ENCODE results near the gene CBX1. TPM values are rescaled to one million over a fixed set of nuclear protein-coding genes. Genes with fewer than 3 reads are reported as not detected.

Gene CBX1
- total and polyA plus RNA-seq, 2 of the 8 experiments (the other 6 are each of a cell fraction or from before 2014, with no cell fraction given) = 38.7 to 173 TPM

DNA sequence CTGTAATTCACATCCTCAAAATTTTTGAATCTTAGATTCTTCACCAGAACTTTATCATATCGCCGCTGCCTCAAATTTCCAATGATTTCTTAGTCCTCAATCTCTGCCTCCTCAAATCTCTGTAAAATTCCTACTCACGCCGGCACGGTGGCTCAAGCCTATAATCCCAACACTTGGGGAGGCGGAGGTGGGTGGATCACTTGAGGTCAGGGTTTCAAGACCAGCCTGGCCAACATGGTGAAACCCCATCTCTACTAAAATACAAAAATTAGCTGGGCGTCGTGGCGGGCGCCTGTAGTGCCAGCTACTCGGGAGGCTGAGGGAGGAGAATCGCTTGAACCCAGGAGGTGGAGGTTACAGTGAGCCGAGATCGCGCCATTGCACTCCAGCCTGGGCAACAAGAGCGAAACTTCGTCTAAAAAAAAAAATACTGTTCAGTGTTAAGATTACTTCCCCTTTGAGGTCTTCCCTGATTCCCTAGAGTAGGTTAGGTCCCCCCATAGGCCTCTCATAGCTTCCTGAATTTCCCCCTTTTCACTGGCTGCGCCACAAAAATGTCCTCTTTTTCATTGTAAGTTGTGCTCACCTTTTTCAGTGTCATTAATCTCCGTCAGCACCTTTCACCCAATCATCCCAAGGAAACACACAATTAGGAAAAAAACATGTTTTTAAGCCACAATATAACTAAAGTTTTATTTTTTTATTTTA, 919 bp upstream of the CBX1 start:
- H3K18ac ChIP-seq (ENCODE audit: extremely low read depth, low read length) = no peak overlapping the region
- H3K4me2 ChIP-seq (ENCODE audit: insufficient read depth in 1 of 2, low read depth in 2 of 2, low read length in 2 of 2) = peak overlapping the region; percentile 67 to 84; a peak in 3 of 4 replicates
- H2BK20ac ChIP-seq (ENCODE audit: low read length) = no peak overlapping the region
- DNase-seq (ENCODE audit: low read depth in 1 of 2, low spot score in 2 of 2) (no peak), FAIRE-seq (no peak)
- H4K8ac ChIP-seq (ENCODE audit: extremely low read depth, insufficient read depth, low read length) = no peak overlapping the region; the same call in 1 of the 2 replicates
- no peak overlapping the region for H3K14ac ChIP-seq (ENCODE audit: insufficient read length)
- no peak overlapping the region for H2BK5ac ChIP-seq (ENCODE audit: low read depth, low read length)
- peak overlapping the region in 2 of 4 experiments; percentile 87 to 94; a peak in 4 of 8 replicates for H3K4me3 ChIP-seq (ENCODE audit: extremely low read depth in 1 of 4, insufficient read depth in 2 of 4, low read depth in 3 of 4, low read length in 4 of 4)
- peaks cover 3 to 8% of the 10 kb centered on the region in 2 experiments for H4K20me1 ChIP-seq (replicated peaks in 1 of 2; ENCODE audit: control insufficient read depth in 1 of 2, insufficient read depth in 2 of 2, low read length in 2 of 2)
- no peak overlapping the region for H3K4ac ChIP-seq (replicated peaks; ENCODE audit: insufficient read length, low read depth, low read length)
- H3K27me3 ChIP-seq (replicated peaks in 1 of 4; ENCODE audit: control insufficient read depth in 3 of 4, extremely low read depth in 1 of 4, insufficient read depth in 3 of 4, low read length in 3 of 4) = no peaks in the 10 kb centered on the region
- no peak overlapping the region for H3K27ac ChIP-seq (ENCODE audit: low read depth, low read length)
- H3K36me3 ChIP-seq (ENCODE audit: control insufficient read depth in 2 of 4, insufficient read depth in 4 of 4, low read length in 3 of 4) = peaks cover 0 to 3% (median 0%) of the 10 kb centered on the region in 4 experiments; a peak in 1 of 8 replicates
- H4K5ac ChIP-seq (ENCODE audit: insufficient read length, low read depth, low read length) = no peak overlapping the region
- no peak overlapping the region for H2BK12ac ChIP-seq (ENCODE audit: low read depth, low read length)
- H3K79me2 ChIP-seq (ENCODE audit: control insufficient read depth in 1 of 2, insufficient read depth in 2 of 2, low read length in 2 of 2) = peaks cover 14 to 33% of the 10 kb centered on the region in 2 experiments
- no peak overlapping the region for H3K56ac ChIP-seq (replicated peaks; ENCODE audit: insufficient read length, low read depth, low read length)
- no peak overlapping the region for H3K23ac ChIP-seq (ENCODE audit: insufficient read length)
- TF ChIP-seq EGR1 (IDR thresholded peaks at IDR 0.05; ENCODE audit: borderline replicate concordance, low read depth, low read length) = no peak
- no peak for TF ChIP-seq GTF2F1 (IDR thresholded peaks at IDR 0.05; ENCODE audit: borderline replicate concordance, low read depth, low read length)
- TF ChIP-seq TEAD4 (IDR thresholded peaks at IDR 0.05; ENCODE audit: low read depth, low read length) = no peak
- TF ChIP-seq CBX5 (IDR thresholded peaks at IDR 0.05; ENCODE audit: low read depth, low read length) = no peak
- no peak for TF ChIP-seq RNF2 (IDR thresholded peaks at IDR 0.05; ENCODE audit: borderline replicate concordance, low read depth, low read length, missing control alignments, poor library complexity, severe bottlenecking)
- TF ChIP-seq, protein P1, sequence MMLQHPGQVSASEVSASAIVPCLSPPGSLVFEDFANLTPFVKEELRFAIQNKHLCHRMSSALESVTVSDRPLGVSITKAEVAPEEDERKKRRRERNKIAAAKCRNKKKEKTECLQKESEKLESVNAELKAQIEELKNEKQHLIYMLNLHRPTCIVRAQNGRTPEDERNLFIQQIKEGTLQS (IDR thresholded peaks at IDR 0.05; ENCODE audit: insufficient read depth, low read depth, low read length) = no peak
- TF ChIP-seq SIN3A (conservative IDR thresholded peaks at IDR 0.05 in 1 of 2, IDR thresholded peaks at IDR 0.05 in 1 of 2; ENCODE audit: low read depth in 1 of 2, low read length in 2 of 2) = no peak
- TF ChIP-seq SP1 (IDR thresholded peaks at IDR 0.05; ENCODE audit: low read depth, low read length) = no peak
- TF ChIP-seq PHF8 (conservative IDR thresholded peaks at IDR 0.05; ENCODE audit: low read depth, low read length) = no peak
- no peak for TF ChIP-seq CBX8 (IDR thresholded peaks at IDR 0.05; ENCODE audit: borderline replicate concordance, low read depth, low read length)
- no peak for TF ChIP-seq SUZ12 (IDR thresholded peaks at IDR 0.05; ENCODE audit: low read length)
- no peak overlapping the region for H2AFZ ChIP-seq (ENCODE audit: low read length)
- no peak overlapping the region for H2BK120ac ChIP-seq (replicated peaks; ENCODE audit: low read depth, low read length)
- peaks cover 5% of the 10 kb centered on the region for H3K79me1 ChIP-seq (ENCODE audit: low read depth, low read length)
- H2BK15ac ChIP-seq (ENCODE audit: low read length) = no peak overlapping the region
- H4K91ac ChIP-seq (replicated peaks; ENCODE audit: insufficient read length, low read length) = no peak overlapping the region
- ChIA-PET CTCF (ENCODE audit: partially characterized antibody) (interaction anchor here (1.2 to 7.7 kb wide), 5 partner anchors 22 to 84 kb away, joined by 3 to 58 read pairs (median 5); no protein-coding TSS in a partner anchor), POLR2A (ENCODE audit: partially characterized antibody) (interaction anchor here (0.6 to 10.9 kb wide), 7 partner anchors 9 to 70 kb away, joined by 3 to 112 read pairs (median 4); partner anchors contain the start of gene NFE2L1)
- 86% methylated on average over 19 of the region's 19 CpGs; no CpG with 5 or more reads in 1 of the 2 experiments for WGBS, 2 experiments (ENCODE audit: extremely low coverage in 1 of 2, insufficient coverage in 1 of 2, insufficient read length in 1 of 2, insufficient replicate concordance in 2 of 2, low coverage in 1 of 2, low lambda C conversion rate in 2 of 2, missing lambda C conversion rate in 1 of 2)
- peaks cover 0 to 3% (median 0%) of the 10 kb centered on the region in 4 experiments; a peak in 2 of 7 replicates for H3K4me1 ChIP-seq (replicated peaks in 1 of 4; ENCODE audit: control insufficient read depth in 3 of 4, insufficient read depth in 4 of 4, low read length in 3 of 4)
- no peaks in the 10 kb centered on the region for H3K9me3 ChIP-seq (ENCODE audit: insufficient read depth in 2 of 2, low read depth in 1 of 2, low read length in 1 of 2)
- H3K23me2 ChIP-seq (ENCODE audit: low read depth, low read length) = peaks cover 10% of the 10 kb centered on the region
- H2AK5ac ChIP-seq (ENCODE audit: low read depth, low read length) = no peak overlapping the region
- H3K9ac ChIP-seq (replicated peaks in 1 of 4; ENCODE audit: extremely low read depth in 1 of 4, low read depth in 3 of 4, low read length in 3 of 4) = no peak overlapping the region
